Heart right ventricle (tissue), 16 donors: Measurements from ENCODE around the gene WDR55. TPM values are rescaled to one million over a fixed set of nuclear protein-coding genes. Genes with fewer than 3 reads are reported as not detected.
A peak's percentile ranks its signal among the peaks of the same experiment; 100 is the strongest.

Experiments used
- ATAC-seq, 8 donors: fragments of 200-7000 bp; cut with Tn5 transposase; one replicate each; pipeline ENCODE4 v1.9.1; 2020; ENCODE audit warnings: mild to moderate bottlenecking in 8 of 8, moderate library complexity in 8 of 8, moderate number of reproducible peaks in 1 of 8
- DNase-seq, 2 donors: peaks; one replicate each; pipeline ENCODE4 v3.0.0-alpha.2; 2020
- H3K27ac ChIP-seq, 10 donors: fragments of 200-600 bp; sonication (generic) in 2 of 10; one replicate each; pipeline versions ENCODE4 v1.5.0 to v1.8.0; 2020 to 2022; ENCODE audit warnings: mild to moderate bottlenecking in 3 of 10
- H3K27me3 ChIP-seq, 7 donors: fragments of 200-600 bp; one replicate each; pipeline ENCODE4 v1.8.0; 2021 to 2022; ENCODE audit warnings: mild to moderate bottlenecking in 2 of 7
- H3K36me3 ChIP-seq, 9 donors: fragments of 200-600 bp; sonication (generic) in 1 of 9; one replicate each; pipeline versions ENCODE4 v1.5.0 to v1.8.0; 2020 to 2022; ENCODE audit warnings: mild to moderate bottlenecking in 2 of 9
- H3K4me1 ChIP-seq, 9 donors: fragments of 200-600 bp; sonication (generic) in 1 of 9; one replicate each; pipeline versions ENCODE4 v1.5.0 to v1.8.0; 2020 to 2022; ENCODE audit warnings: mild to moderate bottlenecking in 4 of 9
- H3K4me3 ChIP-seq, 10 donors: fragments of 200-600 bp; sonication (generic) in 2 of 10; one replicate each; pipeline versions ENCODE4 v1.5.0 to v1.8.0; 2020 to 2022; ENCODE audit warnings: mild to moderate bottlenecking in 7 of 10, moderate library complexity in 2 of 10
- H3K9me3 ChIP-seq, 11 donors: fragments of 200-600 bp in 10 of 11; sonication (generic) in 2 of 11; one replicate each; pipeline versions ENCODE4 v1.5.0 to v1.8.0; 2013 to 2022; ENCODE audit warnings: mild to moderate bottlenecking in 2 of 11, control low read depth in 1 of 11, moderate library complexity in 1 of 11
- WGBS, 2 donors: extraction: QIAGEN DNeasy Blood & Tissue Kit; methylation state at CpG; one replicate each; pipeline ENCODE4 v1.1.7; 2013; ENCODE audit warnings: inconsistent platforms in 1 of 2; 5-methylcytosine and 5-hydroxymethylcytosine counted together
- intact Hi-C, 10 donors: fragments of 100-400 bp; cut with DNase I; formaldehyde crosslinking; loops; one replicate each; pipeline versions ENCODE4 v1.11.1 to v1.14.2; 2022
- polyA plus RNA-seq, 2 donors: library from polyadenylated mRNA; stranded (reverse); fragments of 200-250 nt; gene quantifications; one replicate each; pipeline ENCODE4 v1.2.3, GENCODE V29; 2013
- total RNA-seq, 10 donors: library from RNA; stranded (reverse); fragmentation: NEBNext Ultra II Directional in 3 of 10; extraction: Animal tissue kit (Norgen Biotek cat#: 25700) in 3 of 10; gene quantifications; one replicate each; pipeline versions ENCODE4 v1.2.1 to v1.2.4, GENCODE V29; 2021 to 2023
- TF ChIP-seq, protein P1 (sequence below), 9 donors: fragments of 200-600 bp; sonication (generic) in 2 of 9; IDR thresholded peaks; one replicate each; pipeline versions ENCODE4 v1.5.0 to v1.8.0; 2021 to 2022; ENCODE audit warnings: antibody characterized with exemption in 9 of 9, mild to moderate bottlenecking in 5 of 9, moderate library complexity in 1 of 9
- donor health status: Arrhythmogenic right ventricular cardiomyopathy.
- donor health status: ischemic (EF 13 %, LVEDD 7.1; RV severe dilation, severe dysfunction).
- donor health status: healthy with polysubstance abuse.
- donor health status: DM: no; HTN: yes; CAD: no.
- donor health status: DM: no; HTN: no; CAD: no.
- donor health status: ischemic (EF 25% LVEDD 6.9; RV normal size, moderate dysfunction).
- donor health status: ischemic (EF 25% LVEDD 5.7; RV mildly dilated, moderate dysfunction).
- donor health status: healthy.
- donor health status: DM: yes; HTN: yes; CAD: no.
- donor health status: Ischemic cardiomyopathy.
- donor health status: ischemic (EF 35%, LVEDD 5.7; RV mildly dilated, moderate dysfunction).
- donor health status: nonischemic (EF 11% LVEDD 7.7; RV severe dilation, severe dysfunction).
- donor health status: DM: yes; HTN: yes; CAD: no.
- donor health status: PGD.
- donor health status: ischemic (EF 29% LVEDD 5.4; RV normal size, mild dysfunction).
- donor health status: nonischemic (EF 23%, LVEDD 6.1; RV moderate dilation, normal function).

WDR55 gene
- total and polyA plus RNA-seq, 12 donors = 10.5 to 15.7 (median 12.2) TPM

GRCh38 chr5:140677947-140678346 is 13.2 kb downstream of the WDR55 start:
- intact Hi-C loops = no loop called here
- ATAC-seq = no peak
- Histone ChIP-seq H3K4me1 (no peaks in the 10 kb centered on the region), H3K27ac (no peak overlapping the region), H3K27me3 (no peaks in the 10 kb centered on the region), H3K4me3 (no peak overlapping the region), H3K9me3 (no peaks in the 10 kb centered on the region), H3K36me3 (peaks cover 0 to 100% (median 63%) of the 10 kb centered on the region in 9 donors)
- 79 to 96% methylated on average over 3 of the region's 3 CpGs for WGBS, 2 donors
- no peak for DNase-seq
- TF ChIP-seq, protein P1, sequence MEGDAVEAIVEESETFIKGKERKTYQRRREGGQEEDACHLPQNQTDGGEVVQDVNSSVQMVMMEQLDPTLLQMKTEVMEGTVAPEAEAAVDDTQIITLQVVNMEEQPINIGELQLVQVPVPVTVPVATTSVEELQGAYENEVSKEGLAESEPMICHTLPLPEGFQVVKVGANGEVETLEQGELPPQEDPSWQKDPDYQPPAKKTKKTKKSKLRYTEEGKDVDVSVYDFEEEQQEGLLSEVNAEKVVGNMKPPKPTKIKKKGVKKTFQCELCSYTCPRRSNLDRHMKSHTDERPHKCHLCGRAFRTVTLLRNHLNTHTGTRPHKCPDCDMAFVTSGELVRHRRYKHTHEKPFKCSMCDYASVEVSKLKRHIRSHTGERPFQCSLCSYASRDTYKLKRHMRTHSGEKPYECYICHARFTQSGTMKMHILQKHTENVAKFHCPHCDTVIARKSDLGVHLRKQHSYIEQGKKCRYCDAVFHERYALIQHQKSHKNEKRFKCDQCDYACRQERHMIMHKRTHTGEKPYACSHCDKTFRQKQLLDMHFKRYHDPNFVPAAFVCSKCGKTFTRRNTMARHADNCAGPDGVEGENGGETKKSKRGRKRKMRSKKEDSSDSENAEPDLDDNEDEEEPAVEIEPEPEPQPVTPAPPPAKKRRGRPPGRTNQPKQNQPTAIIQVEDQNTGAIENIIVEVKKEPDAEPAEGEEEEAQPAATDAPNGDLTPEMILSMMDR (IDR thresholded peaks at IDR 0.05) = no peak

DNA sequence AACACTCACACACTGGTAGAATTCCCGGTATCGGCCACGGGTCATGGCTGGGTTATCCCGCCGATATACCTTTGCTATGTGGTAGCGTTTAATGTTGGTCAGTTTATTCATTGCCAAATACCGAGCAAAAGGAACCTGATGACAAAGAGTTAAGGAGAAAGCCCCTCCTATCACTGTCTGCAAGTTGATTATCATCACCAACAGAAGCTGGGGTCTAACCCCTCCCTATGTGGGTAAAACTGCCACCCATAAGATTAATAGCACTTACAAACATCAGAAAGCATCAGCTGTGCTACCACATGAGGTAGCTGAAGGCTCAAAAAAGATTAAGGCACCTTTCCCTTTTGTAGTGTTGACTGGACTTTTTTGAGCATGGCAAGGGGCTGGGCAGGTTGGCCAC is 14.3 kb downstream of the WDR55 start:
- H3K27ac ChIP-seq = no peak overlapping the region
- H3K9me3 ChIP-seq = no peaks in the 10 kb centered on the region
- peaks cover 0 to 100% (median 54%) of the 10 kb centered on the region in 9 donors for H3K36me3 ChIP-seq
- H3K27me3 ChIP-seq = no peaks in the 10 kb centered on the region
- WGBS, 2 donors = 97 to 98% methylated on average over 7 of the region's 7 CpGs
- TF ChIP-seq, protein P1 (IDR thresholded peaks at IDR 0.05) = no peak
- intact Hi-C loops = no loop called here
- ATAC-seq (no peak), DNase-seq (no peak)
- H3K4me3 ChIP-seq = no peak overlapping the region
- H3K4me1 ChIP-seq = no peaks in the 10 kb centered on the region

GRCh38 chr5:140690376-140690932 is 25.8 kb downstream of the WDR55 start:
- Histone ChIP-seq H3K9me3 (no peaks in the 10 kb centered on the region), H3K36me3 (peaks cover 0 to 68% (median 33%) of the 10 kb centered on the region in 9 donors), H3K4me1 (peaks cover 0 to 44% (median 32%) of the 10 kb centered on the region in 9 donors), H3K27me3 (no peaks in the 10 kb centered on the region), H3K27ac (peak overlapping the region in 9 of 10 donors; percentile 84 to 96 (median 88)), H3K4me3 (peak overlapping the region; percentile 60 to 96 (median 83))
- TF ChIP-seq, protein P1 (IDR thresholded peaks at IDR 0.05) = no peak
- peak in 1 of 8 donors; percentile 6 for ATAC-seq
- intact Hi-C loops = loop anchor here in 2 of 10 donors (2.0 to 10.0 kb wide), 3 partner anchors 26 to 286 kb away; partner anchors contain the start of genes ANKHD1 (in 1 of the 2), IK (in 1 of the 2), NDUFA2 (in 1 of the 2) and WDR55 (in 1 of the 2)
- WGBS, 2 donors = 59 to 61% methylated on average over 8 of the region's 8 CpGs
- no peak for DNase-seq

DNA sequence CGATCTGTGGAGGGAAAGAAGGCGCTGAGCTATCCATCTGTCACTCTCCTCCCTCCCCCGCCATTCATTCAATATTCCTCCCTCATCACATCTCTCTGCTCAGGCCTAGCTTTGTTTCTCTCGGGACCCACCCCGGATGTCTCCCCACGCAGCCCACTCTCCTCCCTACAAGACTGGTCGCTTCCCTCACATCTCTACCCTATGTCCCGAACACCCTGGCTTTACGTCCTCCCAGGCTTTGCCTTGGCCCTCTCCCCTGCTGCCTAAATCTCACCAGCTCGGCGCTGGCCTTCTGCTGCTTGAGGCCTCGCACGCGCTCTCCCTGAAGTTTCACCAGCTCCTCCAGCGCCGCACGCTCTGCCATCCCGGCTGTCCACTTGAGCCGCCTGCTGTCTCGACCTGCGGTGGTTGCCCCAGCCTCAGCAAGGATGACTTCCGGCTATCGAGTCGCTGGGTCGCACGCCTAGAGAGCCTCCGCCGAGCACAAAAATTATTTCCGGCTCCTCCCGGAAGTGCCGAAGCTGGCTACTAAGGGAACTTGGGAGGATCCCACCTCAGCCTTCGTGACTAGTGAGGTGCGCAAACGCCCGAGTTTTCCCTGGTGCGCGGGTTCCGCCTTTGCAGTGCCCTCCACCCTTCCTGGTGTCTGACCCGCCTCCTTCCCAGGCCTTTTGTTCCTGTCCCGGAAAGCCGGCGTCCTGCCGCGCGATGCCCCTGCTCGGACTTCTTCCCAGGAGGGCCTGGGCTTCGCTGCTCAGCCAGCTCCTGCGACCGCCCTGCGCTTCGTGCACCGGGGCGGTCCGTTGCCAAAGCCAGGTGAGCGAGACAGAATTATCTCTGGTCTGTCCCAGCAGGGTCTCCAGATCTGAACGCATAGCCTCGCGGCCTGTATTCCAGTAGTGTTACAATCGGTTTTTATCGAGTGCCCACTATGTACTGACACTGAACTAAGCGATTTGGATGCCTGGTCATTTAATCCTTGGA is 26.5 kb downstream of the WDR55 start, which contains the start of the genes HARS1 and HARS2:
Gene HARS1 (minus strand): TSS at position 430 of the 984 bp plus-strand sequence. CDS start 66 bp downstream, at position 364.
Gene HARS2 (plus strand): TSS at position 515 of the 984 bp plus-strand sequence. CDS start 194 bp downstream, at position 709.
- peaks cover 0 to 44% (median 32%) of the 10 kb centered on the region in 9 donors for H3K4me1 ChIP-seq
- TF ChIP-seq, protein P1 (IDR thresholded peaks at IDR 0.05) = peak in 2 of 9 donors; percentile 30 to 38
- peaks cover 0 to 68% (median 40%) of the 10 kb centered on the region in 9 donors for H3K36me3 ChIP-seq
- ATAC-seq (peak; percentile 97 to 99 (median 98)), DNase-seq (peak; percentile 87 to 92)
- no peaks in the 10 kb centered on the region for H3K9me3 ChIP-seq
- no peaks in the 10 kb centered on the region for H3K27me3 ChIP-seq
- H3K4me3 ChIP-seq = peak within 1 kb of the TSS; percentile 60 to 96 (median 83)
- intact Hi-C loops = loop anchor here in 2 of 10 donors (2.0 to 10.0 kb wide), 3 partner anchors 26 to 286 kb away; partner anchors contain the start of genes ANKHD1 (in 1 of the 2), IK (in 1 of the 2), NDUFA2 (in 1 of the 2) and WDR55 (in 1 of the 2)
- 0 to 1% methylated on average over 61 of the region's 61 CpGs for WGBS, 2 donors
- peak within 1 kb of the TSS; percentile 65 to 96 (median 88) for H3K27ac ChIP-seq
